SK-N-MC (cell line): ENCODE results near the gene GH2.

Source experiments
- EZH2 ChIP-seq: fragments of 200-600 bp; sonication (generic); IDR thresholded peaks from one replicate; pipeline ENCODE4 v1.6.1; 2017; ENCODE audit warnings: antibody characterized with exemption
- FOXP2 ChIP-seq: optimal IDR thresholded peaks from 2 replicates; pipeline ENCODE3; 2011; ENCODE audit warnings: mild to moderate bottlenecking, moderate library complexity; ENCODE audit not compliant: insufficient read depth; ENCODE audit errors: extremely low read length, control extremely low read depth
- POLR2AphosphoS5 ChIP-seq: IDR thresholded peaks from 2 replicates; pipeline ENCODE4 v1.6.1; 2012; ENCODE audit warnings: mild to moderate bottlenecking, low read depth, low read length, borderline replicate concordance

DNA sequence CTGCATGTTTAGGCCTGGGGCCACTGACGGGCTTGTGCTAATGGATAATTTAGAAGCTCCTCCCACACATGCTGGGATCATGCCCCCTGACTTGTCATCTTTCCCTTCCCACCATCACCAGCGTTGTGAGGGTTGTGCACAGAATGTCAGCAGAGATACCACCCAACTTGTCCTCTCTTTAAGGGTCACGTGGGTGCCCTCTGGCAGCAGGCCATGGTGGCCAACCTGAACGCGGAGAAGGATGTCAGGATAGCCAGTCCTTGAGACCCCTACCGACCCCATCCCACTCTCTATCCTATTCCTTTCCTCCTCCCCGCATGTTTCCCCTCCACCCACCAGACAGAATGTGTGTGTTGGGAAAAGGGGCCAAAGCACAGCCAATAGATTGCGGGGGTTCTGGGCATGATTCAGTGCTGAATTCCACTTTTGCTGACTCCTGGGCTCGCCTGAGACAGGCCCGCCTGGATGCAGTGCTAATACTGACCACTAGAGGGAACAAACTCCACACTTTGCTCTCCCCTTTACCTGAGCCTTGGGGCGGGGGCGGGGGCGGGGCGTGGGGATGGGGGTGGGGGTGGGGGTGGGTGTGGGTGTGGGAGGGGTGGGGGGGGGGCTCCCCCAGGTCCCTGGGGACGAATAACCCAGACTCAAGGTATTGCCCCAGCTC lies at the start of gene GH2:
- TF ChIP-seq EZH2 (no peak), POLR2AphosphoS5 (no peak), FOXP2 (no peak)
